GM18498 (cell line): ENCODE data around the gene RCAN1.
A peak's percentile ranks its signal among the peaks of the same experiment; 100 is the strongest.

ENCODE experiments used
- ATAC-seq: cut with Tn5 transposase; IDR thresholded peaks from one replicate; pipeline ENCODE4 v1.9.1; 2021; ENCODE audit warnings: mild to moderate bottlenecking, moderate library complexity; ENCODE audit not compliant: unreplicated experiment

RCAN1 gene

GRCh38 chr21:34614628-34615486 is at the start of gene RCAN1:
Gene RCAN1, minus strand, starts transcription at chr21:34615113. Its CDS starts 102 bp downstream, at chr21:34615011.
- ATAC-seq, result peak; percentile 96

GRCh38 chr21:34661848-34662247 is 46.9 kb upstream of the RCAN1 start:
- ATAC-seq, result no peak

DNA sequence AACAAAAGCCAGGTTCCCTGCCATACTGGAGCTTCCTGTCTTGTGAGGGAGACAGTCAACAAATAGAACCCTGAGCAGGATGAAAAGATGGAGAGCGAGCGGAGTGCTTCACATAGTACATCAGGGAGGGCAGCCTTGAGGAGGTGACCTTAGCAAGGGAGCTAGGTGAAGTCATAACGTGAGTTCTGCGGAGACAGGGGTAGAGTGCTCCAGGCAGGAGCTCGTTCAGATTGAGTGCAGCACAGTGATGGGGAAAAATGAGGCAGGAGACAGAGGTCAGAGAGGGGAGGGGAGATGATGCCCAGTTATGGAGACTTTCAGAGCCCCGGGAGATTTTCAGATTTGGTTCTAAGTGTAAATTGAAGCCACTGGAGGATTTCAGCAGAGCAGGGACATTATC is 38.6 kb upstream of the RCAN1 start:
- ATAC-seq, result no peak

- no peak for ATAC-seq
Measured at GRCh38 chr21:34651642-34652041, 36.7 kb upstream of the RCAN1 start.

- no peak for ATAC-seq
Measured at GRCh38 chr21:34650861-34651431, 36.0 kb upstream of the RCAN1 start.

DNA sequence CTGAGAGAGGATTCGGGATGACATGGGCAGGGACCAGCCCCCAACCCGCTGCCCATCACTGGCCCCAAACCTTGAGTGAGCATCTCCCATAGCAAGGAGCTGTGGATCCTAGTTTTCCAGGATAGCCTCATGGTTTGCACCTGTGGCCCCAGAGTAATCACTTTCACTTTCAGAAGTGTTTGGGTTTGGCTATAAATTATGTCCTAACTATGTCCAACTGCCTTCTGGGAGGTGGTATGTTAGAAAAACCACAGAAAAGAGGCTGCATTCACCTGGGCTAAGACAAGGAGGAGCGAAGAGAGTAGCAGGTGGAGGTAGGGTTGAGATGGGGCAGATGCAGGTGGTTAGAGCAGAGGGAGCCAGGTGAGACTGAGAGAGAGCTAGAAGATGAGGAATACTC is 34.5 kb upstream of the RCAN1 start:
- no peak for ATAC-seq

GRCh38 chr21:34648739-34649297 is 33.9 kb upstream of the RCAN1 start:
- ATAC-seq, result no peak

DNA sequence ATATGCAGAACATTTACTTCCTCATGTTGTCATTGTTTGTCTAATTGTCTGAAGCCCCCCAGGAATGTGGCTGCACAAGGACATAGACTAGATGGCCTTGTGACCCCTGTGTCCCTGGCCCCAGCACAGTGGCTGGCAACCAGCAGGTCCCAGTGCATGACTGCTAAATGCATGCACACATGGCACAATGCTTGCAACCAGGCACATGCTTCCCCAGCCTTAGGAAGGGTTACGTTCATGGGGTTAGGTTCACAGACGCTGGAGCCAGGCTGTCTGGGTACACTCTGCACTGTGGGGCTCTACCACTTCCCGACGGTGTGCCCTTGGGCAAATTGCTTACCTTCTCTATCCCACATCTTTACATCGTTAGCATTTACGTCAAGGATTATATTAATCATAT is 32.6 kb upstream of the RCAN1 start:
- ATAC-seq, result no peak

DNA sequence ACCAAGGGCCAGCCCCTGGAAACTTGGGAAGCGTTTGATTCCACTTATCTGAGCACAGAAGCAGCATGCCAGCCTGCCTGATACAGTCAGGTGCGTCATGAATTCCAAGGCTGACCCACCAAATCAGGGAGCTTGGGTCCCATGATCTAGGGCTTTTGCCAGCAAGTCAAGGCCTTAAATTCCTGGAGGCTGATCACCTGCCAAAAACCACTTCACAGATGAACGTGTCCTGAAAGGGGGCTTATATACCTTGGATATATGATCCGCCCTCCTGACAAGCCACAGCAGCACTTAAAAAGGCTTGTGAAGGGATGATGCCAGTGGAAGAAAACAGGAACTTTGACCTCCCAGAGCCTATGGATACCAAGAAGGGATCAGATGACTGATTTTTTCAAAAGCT is 29.9 kb upstream of the RCAN1 start:
- ATAC-seq, result no peak

GRCh38 chr21:34642211-34643075 is 27.5 kb upstream of the RCAN1 start:
- ATAC-seq, result peak; percentile 53

- no peak for ATAC-seq
Measured at GRCh38 chr21:34640858-34641257, 25.9 kb upstream of the RCAN1 start.

DNA sequence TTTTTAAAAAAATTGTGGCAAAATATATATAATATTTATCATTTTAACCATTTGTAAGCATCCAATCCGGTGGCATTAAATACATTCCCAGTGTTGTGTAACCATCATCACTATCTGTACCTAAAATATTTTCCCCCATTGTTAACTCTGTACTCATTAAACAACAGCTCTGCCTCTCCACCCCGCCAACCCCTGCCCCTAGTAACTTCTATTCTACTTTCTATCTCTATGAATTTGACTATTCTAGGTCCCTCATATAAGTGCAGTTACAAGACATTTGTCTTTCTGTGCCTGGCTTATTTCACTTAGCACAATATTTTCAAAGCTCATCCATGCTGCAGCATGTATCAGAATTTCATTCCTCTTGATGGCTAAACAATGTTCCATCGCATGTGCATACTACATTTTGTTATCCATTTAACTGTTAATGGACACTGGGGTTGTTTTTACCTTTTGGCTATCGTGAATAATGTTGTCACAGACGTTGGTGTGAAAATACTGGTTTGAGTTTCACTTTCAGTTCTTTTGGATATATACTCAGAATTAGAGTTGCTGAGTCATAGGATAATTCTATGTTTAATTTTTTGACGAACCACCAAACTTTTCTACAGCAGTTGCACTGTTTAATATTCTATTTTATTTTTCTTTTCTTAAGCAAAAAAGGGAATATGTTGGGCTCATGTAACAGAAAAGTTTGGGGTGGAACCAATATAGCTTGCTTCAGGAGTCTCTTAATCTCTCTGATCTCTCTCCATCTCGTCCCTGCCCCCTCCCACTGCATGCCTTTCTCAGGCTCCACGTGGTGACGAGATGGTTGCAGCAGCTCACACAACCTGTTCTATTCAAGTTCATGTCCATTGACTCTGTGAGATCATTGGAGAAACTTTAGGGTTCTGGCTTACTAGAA is 25.2 kb upstream of the RCAN1 start:
- ATAC-seq, result peak; percentile 50

DNA sequence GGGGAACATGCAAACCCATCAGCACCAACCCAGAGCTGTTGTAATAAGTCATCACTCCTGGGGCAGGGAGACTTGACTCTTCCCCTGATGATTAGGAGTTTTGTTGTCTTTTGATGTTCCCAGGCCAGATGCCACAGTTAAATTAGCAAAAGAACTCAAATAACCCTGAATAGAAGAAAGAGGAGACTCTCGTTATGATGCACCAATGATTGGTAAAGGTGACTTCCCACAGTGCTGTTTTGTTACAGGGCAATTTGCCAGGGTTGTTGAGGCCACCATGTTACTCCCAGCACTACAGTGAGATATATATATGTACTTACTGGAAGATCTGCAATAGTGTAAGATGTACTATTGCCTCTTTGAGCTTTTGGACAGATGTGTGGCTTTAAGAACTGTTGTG is 24.3 kb upstream of the RCAN1 start:
- no peak for ATAC-seq

GRCh38 chr21:34636961-34637360 is 22.0 kb upstream of the RCAN1 start:
- no peak for ATAC-seq

- no peak for ATAC-seq
Measured at GRCh38 chr21:34635307-34635706, 20.4 kb upstream of the RCAN1 start.

DNA sequence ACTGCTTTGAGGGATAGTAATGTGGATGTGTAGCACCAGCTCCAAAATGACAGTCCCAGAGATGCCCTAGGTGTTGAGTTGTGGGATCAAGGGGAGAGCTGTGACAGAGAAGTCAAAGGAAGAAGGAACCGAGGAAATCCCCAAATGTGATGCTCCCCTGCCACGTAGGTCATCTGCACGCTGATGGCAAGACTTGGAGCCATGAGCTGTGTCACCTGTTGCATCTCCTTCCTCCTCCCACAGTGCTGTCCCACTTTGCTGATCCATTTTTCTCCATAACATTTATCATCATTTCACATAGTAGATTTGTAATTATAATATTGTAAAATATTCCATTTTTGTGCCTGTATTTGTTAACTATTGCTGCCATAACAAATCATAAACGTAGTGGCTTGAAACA is 17.6 kb upstream of the RCAN1 start:
- no peak for ATAC-seq

DNA sequence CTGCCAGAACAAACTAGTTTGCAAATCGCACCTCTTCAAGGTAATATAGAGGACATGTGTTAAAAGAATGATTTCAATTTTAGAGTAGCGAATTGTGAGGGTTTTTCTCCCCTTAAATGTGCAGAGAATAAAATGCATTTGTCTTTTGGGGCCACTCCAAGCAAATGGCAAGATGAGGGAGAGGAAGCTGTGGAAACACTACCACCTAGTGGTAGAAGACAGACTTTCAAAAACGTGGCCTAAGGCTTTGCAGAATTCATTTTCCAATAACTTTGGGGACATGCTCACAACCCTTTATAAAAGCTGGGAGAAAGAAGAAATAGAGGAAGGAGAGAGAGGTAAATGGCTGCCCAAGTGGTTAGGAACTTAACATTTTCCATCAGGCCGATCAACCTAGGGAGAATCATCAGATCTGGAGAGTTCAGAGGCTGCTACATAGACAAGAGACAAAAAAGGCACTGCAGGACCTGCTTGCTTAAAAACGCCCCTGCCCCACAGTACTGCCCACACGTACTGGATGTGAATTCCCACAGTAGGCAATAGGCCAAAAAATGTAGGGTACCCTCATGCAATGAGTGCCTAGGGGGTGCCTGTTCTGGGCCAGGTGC is 15.7 kb upstream of the RCAN1 start:
- peak; percentile 52 for ATAC-seq

GRCh38 chr21:34626131-34626530 is 11.2 kb upstream of the RCAN1 start:
- no peak for ATAC-seq

- ATAC-seq, result no peak
Measured at GRCh38 chr21:34625030-34625593, 10.2 kb upstream of the RCAN1 start.
